Loucy (cell line): ENCODE data around the gene MFAP3L.

Experiments
- H2AFZ ChIP-seq: fragments of 200-600 bp; sonication (generic); 2 replicates; pipeline ENCODE4 v1.6.0; 2016; ENCODE audit warnings: antibody characterized with exemption, mild to moderate bottlenecking, low read length, moderate library complexity
- H3F3A ChIP-seq: fragments of 200-600 bp; 2 replicates; pipeline ENCODE4 v1.6.0; 2016; ENCODE audit warnings: antibody characterized with exemption, low read depth, mild to moderate bottlenecking
- H3K27me3 ChIP-seq: fragments of 200-600 bp; sonication (generic); 2 replicates; pipeline ENCODE4 v1.6.1; 2014; ENCODE audit warnings: low read length, mild to moderate bottlenecking; ENCODE audit not compliant: insufficient read depth, poor library complexity, severe bottlenecking
- H3K36me3 ChIP-seq: fragments of 200-600 bp; sonication (generic); 2 replicates; pipeline ENCODE4 v1.6.1; 2016; ENCODE audit warnings: low read length; ENCODE audit not compliant: insufficient read depth
- H3K4me1 ChIP-seq: fragments of 200-600 bp; sonication (generic); 2 replicates; pipeline ENCODE4 v1.5.1; 2014; ENCODE audit warnings: low read length, mild to moderate bottlenecking; ENCODE audit not compliant: insufficient read depth, poor library complexity, severe bottlenecking
- H3K4me2 ChIP-seq: fragments of 200-600 bp; sonication (generic); 2 replicates; pipeline ENCODE4 v1.6.0; 2014; ENCODE audit warnings: antibody characterized with exemption, low read length, low read depth, mild to moderate bottlenecking; ENCODE audit not compliant: poor library complexity, severe bottlenecking
- H3K4me3 ChIP-seq: fragments of 200-600 bp; sonication (generic); 2 replicates; pipeline ENCODE4 v1.5.1; 2014; ENCODE audit warnings: low read length, mild to moderate bottlenecking, mixed read lengths; ENCODE audit not compliant: poor library complexity, severe bottlenecking
- H3K79me2 ChIP-seq: fragments of 200-600 bp; sonication (generic); 2 replicates; pipeline ENCODE4 v1.6.1; 2014; ENCODE audit warnings: low read length; ENCODE audit not compliant: insufficient read depth
- H3K9ac ChIP-seq: fragments of 200-600 bp; sonication (generic); 2 replicates; pipeline ENCODE4 v1.6.0; 2014; ENCODE audit warnings: mild to moderate bottlenecking, low read depth, low read length, moderate library complexity; ENCODE audit not compliant: poor library complexity, severe bottlenecking
- H3K9me2 ChIP-seq: fragments of 200-600 bp; sonication (generic); replicated peaks from 2 replicates; pipeline ENCODE4 v1.6.1; 2016; ENCODE audit warnings: low read depth, low read length, mixed read lengths
- H3K9me3 ChIP-seq: fragments of 200-600 bp; sonication (generic); 2 replicates; pipeline ENCODE4 v1.6.1; 2014; ENCODE audit warnings: mild to moderate bottlenecking, antibody characterized with exemption, low read length, low read depth; ENCODE audit not compliant: insufficient read depth
- H4K20me1 ChIP-seq: fragments of 200-600 bp; sonication (generic); 2 replicates; pipeline ENCODE4 v1.6.0; 2014; ENCODE audit warnings: antibody characterized with exemption, low read length, mild to moderate bottlenecking; ENCODE audit not compliant: insufficient read depth, poor library complexity, severe bottlenecking
- CTCF ChIP-seq: fragments of 200-600 bp; sonication (generic); conservative IDR thresholded peaks from 2 replicates; pipeline ENCODE4 v1.5.1; 2014; ENCODE audit warnings: mild to moderate bottlenecking, antibody characterized with exemption, low read length
- EZH2phosphoT487 ChIP-seq: fragments of 200-600 bp; IDR thresholded peaks from 2 replicates; pipeline ENCODE4 v1.6.1; 2018; ENCODE audit warnings: antibody characterized with exemption, mild to moderate bottlenecking, moderate library complexity, borderline replicate concordance

The MFAP3L gene

GRCh38 chr4:169958629-169959028, 67.6 kb downstream of the MFAP3L start:
- no peak for TF ChIP-seq EZH2phosphoT487
- TF ChIP-seq CTCF, result no peak
- no peak overlapping the region for H3K9ac ChIP-seq
- no peaks in the 10 kb centered on the region for H3K27me3 ChIP-seq

GRCh38 chr4:169957785-169958184, 68.4 kb downstream of the MFAP3L start:
- no peaks in the 10 kb centered on the region for H3K79me2 ChIP-seq
- no peaks in the 10 kb centered on the region for H3F3A ChIP-seq
- H3K4me2 ChIP-seq, result no peak overlapping the region
- no peaks in the 10 kb centered on the region for H3K36me3 ChIP-seq
- no peaks in the 10 kb centered on the region for H3K9me3 ChIP-seq
- H3K27me3 ChIP-seq, result no peaks in the 10 kb centered on the region
- TF ChIP-seq EZH2phosphoT487, result no peak
- no peak for TF ChIP-seq CTCF
- H3K4me3 ChIP-seq, result no peak overlapping the region
- H3K4me1 ChIP-seq, result no peaks in the 10 kb centered on the region
- no peak overlapping the region for H3K9ac ChIP-seq
- H4K20me1 ChIP-seq, result no peaks in the 10 kb centered on the region
- no peaks in the 10 kb centered on the region for H3K9me2 ChIP-seq
- no peak overlapping the region for H2AFZ ChIP-seq

More at GRCh38 chr4:169958629-169959028, 67.6 kb downstream of the MFAP3L start:
- no peak overlapping the region for H3K4me2 ChIP-seq
- H2AFZ ChIP-seq, result no peak overlapping the region
- H4K20me1 ChIP-seq, result no peaks in the 10 kb centered on the region
- H3K9me2 ChIP-seq, result no peaks in the 10 kb centered on the region
- H3K9me3 ChIP-seq, result no peaks in the 10 kb centered on the region
- H3K4me1 ChIP-seq, result no peaks in the 10 kb centered on the region
- no peak overlapping the region for H3K4me3 ChIP-seq
- no peaks in the 10 kb centered on the region for H3K79me2 ChIP-seq
- H3F3A ChIP-seq, result no peaks in the 10 kb centered on the region
- no peaks in the 10 kb centered on the region for H3K36me3 ChIP-seq

GRCh38 chr4:169956091-169956843, 69.9 kb downstream of the MFAP3L start:
- no peak overlapping the region for H3K9ac ChIP-seq
- no peaks in the 10 kb centered on the region for H3K4me1 ChIP-seq
- no peaks in the 10 kb centered on the region for H3K27me3 ChIP-seq
- H3F3A ChIP-seq, result no peaks in the 10 kb centered on the region
- H3K36me3 ChIP-seq, result no peaks in the 10 kb centered on the region
- H3K4me2 ChIP-seq, result no peak overlapping the region
- H3K4me3 ChIP-seq, result no peak overlapping the region
- no peaks in the 10 kb centered on the region for H4K20me1 ChIP-seq
- H3K9me2 ChIP-seq, result no peaks in the 10 kb centered on the region
- no peak overlapping the region for H2AFZ ChIP-seq
- no peak for TF ChIP-seq EZH2phosphoT487
- no peak for TF ChIP-seq CTCF
- H3K79me2 ChIP-seq, result no peaks in the 10 kb centered on the region
- H3K9me3 ChIP-seq, result no peaks in the 10 kb centered on the region
